OCI-LY7 (cell line): ENCODE data around the gene ABLIM1.

ENCODE experiments used
- CTCF ChIP-seq: fragments of 200-600 bp; sonication (generic); conservative IDR thresholded peaks from 2 replicates; pipeline ENCODE4 v1.5.1; 2014; ENCODE audit warnings: mild to moderate bottlenecking, antibody characterized with exemption, low read length, moderate library complexity, mixed read lengths
- EZH2phosphoT487 ChIP-seq: fragments of 200-600 bp; sonication (generic); IDR thresholded peaks from 2 replicates; pipeline ENCODE4 v1.6.1; 2018; ENCODE audit warnings: low read depth, borderline replicate concordance, mild to moderate bottlenecking, mixed run types, antibody characterized with exemption, low read length, moderate library complexity, mixed read lengths

GRCh38 chr10:114576716-114577115 lies 81.4 kb downstream of the ABLIM1 start:
- TF ChIP-seq EZH2phosphoT487 (no peak), CTCF (no peak)
